Transverse colon (tissue), 4 donors: ENCODE data around the gene TNFRSF19. TPM values are rescaled to one million over a fixed set of nuclear protein-coding genes. Genes with fewer than 3 reads are reported as not detected.

Experiments used
- DNase-seq: peaks from one replicate; pipeline ENCODE4 v3.0.0-alpha.2; 2019
- H3K27ac ChIP-seq, 4 donors: fragments of 200-600 bp; sonication (generic); 2 replicates each; pipeline ENCODE4 v1.5.1; 2016 to 2018; ENCODE audit warnings: inconsistent platforms in 4 of 4
- H3K27me3 ChIP-seq: fragments of 200-600 bp; sonication (generic); 2 replicates; pipeline ENCODE4 v1.5.1; 2017; ENCODE audit warnings: inconsistent platforms
- H3K36me3 ChIP-seq, 4 donors: fragments of 200-600 bp; sonication (generic); 2 replicates each; pipeline ENCODE4 v1.5.1; 2017 to 2019; ENCODE audit warnings: inconsistent platforms in 4 of 4
- H3K4me1 ChIP-seq, 4 donors: fragments of 200-600 bp; sonication (generic); 2 replicates each; pipeline ENCODE4 v1.5.1; 2017 to 2020; ENCODE audit warnings: inconsistent platforms in 4 of 4
- H3K4me3 ChIP-seq, 4 donors: fragments of 200-600 bp; sonication (generic); 1 replicate in 1 of 4; 2 replicates in 3 of 4; pipeline versions ENCODE4 v1.5.1 to v1.6.1; 2017 to 2019; ENCODE audit warnings: inconsistent platforms in 4 of 4
- H3K9me3 ChIP-seq, 2 donors: fragments of 200-600 bp; sonication (generic); 2 replicates each; pipeline ENCODE4 v1.5.1; 2017 to 2019; ENCODE audit warnings: inconsistent platforms in 2 of 2
- CTCF ChIP-seq, 5 experiments: fragments of 200-600 bp in 3 of 5; fragments of 450-650 bp in 2 of 5; sonication (generic) in 3 of 5; IDR thresholded peaks; 1 replicate in 2 of 5; 2 replicates in 3 of 5; pipeline ENCODE4 v1.5.1; 2016 to 2017; ENCODE audit warnings: antibody characterized with exemption in 5 of 5, inconsistent platforms in 3 of 5, mild to moderate bottlenecking in 2 of 5, moderate library complexity in 1 of 5
- EP300 ChIP-seq: sonication (generic); formaldehyde crosslinking; IDR thresholded peaks from one replicate; pipeline ENCODE4 v1.6.1; 2017; ENCODE audit warnings: antibody characterized with exemption, low read depth
- POLR2A ChIP-seq: fragments of 450-650 bp; IDR thresholded peaks from one replicate; pipeline ENCODE4 v1.6.1; 2016; ENCODE audit warnings: antibody characterized with exemption, mild to moderate bottlenecking, moderate library complexity
- POLR2AphosphoS5 ChIP-seq, 3 donors: sonication (generic); formaldehyde crosslinking; IDR thresholded peaks; one replicate each; pipeline ENCODE4 v1.6.1; 2016; ENCODE audit warnings: antibody characterized with exemption in 3 of 3
- WGBS, 2 donors: methylation state at CpG; one replicate each; pipeline ENCODE4 v1.1.5; 2018; ENCODE audit warnings: low coverage in 1 of 2; 5-methylcytosine and 5-hydroxymethylcytosine counted together
- in situ Hi-C, 4 donors: fragments of 200-750 bp; cut with MboI; loops; one replicate each; pipeline versions ENCODE4 v1.15.0 to v1.15.1; 2017; ENCODE audit warnings: low sequenced_read_pairs in 3 of 4, low pct_ligation_motif_present in 1 of 4, low pct_unique_long_range_greater_than_20kb in 1 of 4
- intact Hi-C: fragments of 100-400 bp; cut with DNase I; formaldehyde crosslinking; loops from one replicate; pipeline ENCODE4 v1.15.1; 2023; ENCODE audit warnings: low total_unique reads
- total RNA-seq, 4 donors: library from RNA; depleted of rRNA; stranded (reverse); fragments of >200 nt; gene quantifications; one replicate each; pipeline ENCODE4 v1.1.0, GENCODE V29; 2016

The TNFRSF19 gene
- total RNA-seq, 4 donors from 2014 or later, result 0.80 to 1.3 (median 0.96) TPM; not detected in 1

GRCh38 chr13:23626700-23627099 lies 56.5 kb downstream of the TNFRSF19 start:
- 72% methylated on average over 3 to 8 of the region's 8 CpGs for WGBS, 2 donors
- in situ Hi-C loops (no loop called here), intact Hi-C loops (no loop called here)
- DNase-seq, result no peak
- Histone ChIP-seq H3K9me3 (no peaks in the 10 kb centered on the region), H3K27ac (no peak overlapping the region), H3K4me3 (no peak overlapping the region), H3K27me3 (no peaks in the 10 kb centered on the region), H3K36me3 (no peaks in the 10 kb centered on the region), H3K4me1 (no peaks in the 10 kb centered on the region)
- TF ChIP-seq POLR2AphosphoS5 (IDR thresholded peaks at IDR 0.05), result no peak
- TF ChIP-seq EP300, result no peak
- no peak for TF ChIP-seq POLR2A
- no peak for TF ChIP-seq CTCF (IDR thresholded peaks at IDR 0.05)

DNA sequence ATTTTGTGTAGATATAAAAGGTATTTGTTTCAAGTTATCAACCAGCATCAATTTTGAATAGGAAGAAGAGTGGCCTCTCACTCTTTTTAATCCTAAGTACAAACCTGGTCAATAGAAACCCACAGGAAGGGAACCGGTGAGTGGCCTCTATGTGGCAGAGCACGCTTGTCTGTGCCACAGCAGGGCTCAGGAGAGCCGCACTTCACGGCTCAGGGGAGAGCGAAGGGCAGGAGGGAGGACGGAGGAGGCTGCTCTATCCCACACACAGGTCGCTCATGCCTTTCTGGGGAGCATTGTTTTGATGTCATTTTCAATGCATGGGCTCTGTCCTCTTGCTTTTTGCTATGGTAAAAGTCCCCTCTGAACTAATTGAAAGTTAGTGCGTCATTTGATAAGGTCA lies 57.2 kb downstream of the TNFRSF19 start:
- no peak for DNase-seq
- in situ Hi-C loops, result no loop called here
- no peaks in the 10 kb centered on the region for H3K4me1 ChIP-seq
- no peak overlapping the region for H3K4me3 ChIP-seq
- TF ChIP-seq POLR2AphosphoS5 (IDR thresholded peaks at IDR 0.05), result no peak
- TF ChIP-seq EP300, result no peak
- TF ChIP-seq CTCF (IDR thresholded peaks at IDR 0.05), result no peak
- no peak for TF ChIP-seq POLR2A
- no peaks in the 10 kb centered on the region for H3K9me3 ChIP-seq
- H3K27ac ChIP-seq, result no peak overlapping the region
- H3K36me3 ChIP-seq, result no peaks in the 10 kb centered on the region
- WGBS, 2 donors, result 85 to 88% methylated on average over 8 of the region's 8 CpGs
- H3K27me3 ChIP-seq, result no peaks in the 10 kb centered on the region
- intact Hi-C loops, result no loop called here

- Histone ChIP-seq H3K27ac (no peak overlapping the region), H3K9me3 (no peaks in the 10 kb centered on the region), H3K4me1 (no peaks in the 10 kb centered on the region), H3K4me3 (no peak overlapping the region), H3K27me3 (no peaks in the 10 kb centered on the region), H3K36me3 (no peaks in the 10 kb centered on the region)
- intact Hi-C loops, result no loop called here
- in situ Hi-C loops, result no loop called here
- DNase-seq, result no peak
- no peak for TF ChIP-seq CTCF (IDR thresholded peaks at IDR 0.05)
- no peak for TF ChIP-seq POLR2A
- no peak for TF ChIP-seq EP300
- no peak for TF ChIP-seq POLR2AphosphoS5 (IDR thresholded peaks at IDR 0.05)
- 80 to 84% methylated on average over 1 to 3 of the region's 3 CpGs for WGBS, 2 donors
Observed at GRCh38 chr13:23628250-23628649, 58.0 kb downstream of the TNFRSF19 start.

- no peak overlapping the region for H3K27ac ChIP-seq
Observed at GRCh38 chr13:23628765-23629565, 58.8 kb downstream of the TNFRSF19 start.

More at GRCh38 chr13:23628765-23629565, 58.8 kb downstream of the TNFRSF19 start:
- 60 to 67% methylated on average over 1 to 5 of the region's 5 CpGs for WGBS, 2 donors
- no peak for DNase-seq
- Histone ChIP-seq H3K4me1 (no peaks in the 10 kb centered on the region), H3K9me3 (no peaks in the 10 kb centered on the region), H3K36me3 (no peaks in the 10 kb centered on the region), H3K4me3 (no peak overlapping the region), H3K27me3 (no peaks in the 10 kb centered on the region)
- in situ Hi-C loops (no loop called here), intact Hi-C loops (no loop called here)
- TF ChIP-seq CTCF (IDR thresholded peaks at IDR 0.05) (no peak), EP300 (no peak), POLR2AphosphoS5 (IDR thresholded peaks at IDR 0.05) (no peak), POLR2A (no peak)
